ENCODE measurements around the gene SLC28A2.
"Not testable (repeated sequence)": the region's sequence is repeated elsewhere in the genome, so short reads cannot be mapped to it uniquely, and the experiment has no call there.

- not testable (repeated sequence) for TF ChIP-seq CTCF, POLR2A (IDR thresholded peaks at IDR 0.05)
These were observed 62.1 kb downstream of the SLC28A2 start for GRCh38 chr15:45314117-45314516.
